ENCODE results near the gene EIF2AK2. TPM values are rescaled to one million over a fixed set of nuclear protein-coding genes. Genes with fewer than 3 reads are reported as not detected.

EIF2AK2 gene
- total RNA-seq, 1 experiment from 2014 or later, result 41.7 TPM

DNA sequence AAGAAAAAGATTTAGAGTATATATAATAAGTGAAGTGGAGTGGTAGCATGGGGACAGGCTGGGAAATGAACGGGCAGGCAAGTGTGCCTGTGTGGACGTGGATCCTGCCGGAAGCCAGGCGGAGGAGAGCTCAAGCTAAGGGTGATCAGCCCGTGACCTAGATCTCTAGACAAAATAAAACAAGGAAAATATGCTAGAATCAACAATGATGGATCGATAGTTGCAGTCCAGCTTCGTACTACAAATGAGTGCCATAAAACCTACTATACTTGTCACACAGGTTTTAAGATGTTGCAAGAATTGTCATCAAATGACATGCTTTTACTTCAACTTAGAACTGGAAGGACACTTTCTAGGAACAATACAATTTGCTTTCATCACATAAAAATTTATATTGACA is 8.5 kb downstream of the EIF2AK2 start:
- H3K4me3 Mint-ChIP-seq (ENCODE audit: unreplicated experiment), result no peak overlapping the region
- Histone ChIP-seq H3K4me1 (peaks cover 9% of the 10 kb centered on the region; the same call in 1 of the 2 replicates), H3K36me3 (ENCODE audit: control insufficient read depth, insufficient read depth, low read length) (peaks cover 2% of the 10 kb centered on the region), H3K27me3 (replicated peaks; ENCODE audit: control insufficient read depth, insufficient read depth, low read length) (no peaks in the 10 kb centered on the region), H3K4me3 (ENCODE audit: low read depth, low read length) (no peak overlapping the region), H3K9me3 (no peaks in the 10 kb centered on the region)
- intact Hi-C loops (cut with micrococcal nuclease; ENCODE audit: unreplicated experiment), result no loop called here
- CTCF ChIA-PET, result no interaction called here
- H3K9me3 Mint-ChIP-seq (ENCODE audit: unreplicated experiment), result no peaks in the 10 kb centered on the region
- TF ChIP-seq, protein P1, sequence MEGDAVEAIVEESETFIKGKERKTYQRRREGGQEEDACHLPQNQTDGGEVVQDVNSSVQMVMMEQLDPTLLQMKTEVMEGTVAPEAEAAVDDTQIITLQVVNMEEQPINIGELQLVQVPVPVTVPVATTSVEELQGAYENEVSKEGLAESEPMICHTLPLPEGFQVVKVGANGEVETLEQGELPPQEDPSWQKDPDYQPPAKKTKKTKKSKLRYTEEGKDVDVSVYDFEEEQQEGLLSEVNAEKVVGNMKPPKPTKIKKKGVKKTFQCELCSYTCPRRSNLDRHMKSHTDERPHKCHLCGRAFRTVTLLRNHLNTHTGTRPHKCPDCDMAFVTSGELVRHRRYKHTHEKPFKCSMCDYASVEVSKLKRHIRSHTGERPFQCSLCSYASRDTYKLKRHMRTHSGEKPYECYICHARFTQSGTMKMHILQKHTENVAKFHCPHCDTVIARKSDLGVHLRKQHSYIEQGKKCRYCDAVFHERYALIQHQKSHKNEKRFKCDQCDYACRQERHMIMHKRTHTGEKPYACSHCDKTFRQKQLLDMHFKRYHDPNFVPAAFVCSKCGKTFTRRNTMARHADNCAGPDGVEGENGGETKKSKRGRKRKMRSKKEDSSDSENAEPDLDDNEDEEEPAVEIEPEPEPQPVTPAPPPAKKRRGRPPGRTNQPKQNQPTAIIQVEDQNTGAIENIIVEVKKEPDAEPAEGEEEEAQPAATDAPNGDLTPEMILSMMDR (IDR thresholded peaks at IDR 0.05; ENCODE audit: insufficient read depth in 1 of 2, low read depth in 1 of 2, low read length in 1 of 2, severe bottlenecking in 1 of 2, unreplicated experiment in 1 of 2), result no peak
- H3K27me3 Mint-ChIP-seq (ENCODE audit: insufficient read depth, unreplicated experiment), result no peaks in the 10 kb centered on the region
- H3K4me1 Mint-ChIP-seq (ENCODE audit: low read depth, unreplicated experiment), result peaks cover 24% of the 10 kb centered on the region
- peaks cover 46% of the 10 kb centered on the region for H3K36me3 Mint-ChIP-seq (ENCODE audit: insufficient read depth, unreplicated experiment)
- no TSS peak for BruUV-seq (replicated peaks)
- peak in 1 of 2 experiments; percentile 47 for DNase-seq
- POLR2A ChIA-PET, result interaction anchor here (1.0 kb wide), 1 partner anchor 8 kb away, joined by 3 read pairs; the partner anchor contains the start of gene EIF2AK2
- H3K27ac Mint-ChIP-seq (ENCODE audit: unreplicated experiment), result no peak overlapping the region

GRCh38 chr2:37146062-37146461 is 10.7 kb downstream of the EIF2AK2 start:
- peaks cover 13% of the 10 kb centered on the region for H3K4me1 Mint-ChIP-seq (ENCODE audit: low read depth, unreplicated experiment)
- no peak for DNase-seq
- no peak overlapping the region for H3K4me3 Mint-ChIP-seq (ENCODE audit: unreplicated experiment)
- H3K4me1 ChIP-seq, result peaks cover 9% of the 10 kb centered on the region; the same call in 1 of the 2 replicates
- peaks cover 51% of the 10 kb centered on the region for H3K36me3 Mint-ChIP-seq (ENCODE audit: insufficient read depth, unreplicated experiment)
- intact Hi-C loops (cut with micrococcal nuclease; ENCODE audit: unreplicated experiment), result no loop called here
- peaks cover 2% of the 10 kb centered on the region; the same call in 1 of the 2 replicates for H3K36me3 ChIP-seq (ENCODE audit: control insufficient read depth, insufficient read depth, low read length)
- no TSS peak for BruUV-seq (replicated peaks)
- H3K27me3 Mint-ChIP-seq (ENCODE audit: insufficient read depth, unreplicated experiment), result no peaks in the 10 kb centered on the region
- no peak overlapping the region for H3K4me3 ChIP-seq (ENCODE audit: low read depth, low read length)
- no peaks in the 10 kb centered on the region for H3K27me3 ChIP-seq (replicated peaks; ENCODE audit: control insufficient read depth, insufficient read depth, low read length)
- ChIA-PET POLR2A (no interaction called here), CTCF (no interaction called here)
- TF ChIP-seq, protein P1 (IDR thresholded peaks at IDR 0.05; ENCODE audit: insufficient read depth in 1 of 2, low read depth in 1 of 2, low read length in 1 of 2, severe bottlenecking in 1 of 2, unreplicated experiment in 1 of 2), result no peak
- H3K27ac Mint-ChIP-seq (ENCODE audit: unreplicated experiment), result no peak overlapping the region
- H3K9me3 ChIP-seq, result no peaks in the 10 kb centered on the region
- H3K9me3 Mint-ChIP-seq (ENCODE audit: unreplicated experiment), result no peaks in the 10 kb centered on the region

DNA sequence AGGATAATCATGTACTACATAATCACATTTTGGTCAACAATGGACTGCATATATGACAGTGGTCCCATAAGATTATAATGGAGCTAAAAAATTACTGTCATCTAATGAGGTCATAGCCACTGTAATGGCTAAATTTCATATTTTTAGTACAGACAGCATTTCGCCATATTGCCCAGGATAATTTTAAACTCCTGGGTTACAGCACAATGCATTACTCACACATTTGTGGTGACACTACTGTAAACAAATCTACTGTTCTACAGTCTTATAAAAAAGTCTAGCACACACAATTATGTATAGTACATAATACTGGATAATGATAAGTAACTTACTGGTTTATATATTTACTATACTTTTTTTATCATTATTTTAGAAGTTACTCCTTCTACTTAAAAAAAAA is 12.8 kb downstream of the EIF2AK2 start:
- Mint-ChIP-seq H3K4me3 (ENCODE audit: unreplicated experiment) (no peak overlapping the region), H3K36me3 (ENCODE audit: insufficient read depth, unreplicated experiment) (peaks cover 50% of the 10 kb centered on the region), H3K27ac (ENCODE audit: unreplicated experiment) (no peak overlapping the region), H3K4me1 (ENCODE audit: low read depth, unreplicated experiment) (peaks cover 11% of the 10 kb centered on the region), H3K9me3 (ENCODE audit: unreplicated experiment) (no peaks in the 10 kb centered on the region), H3K27me3 (ENCODE audit: insufficient read depth, unreplicated experiment) (no peaks in the 10 kb centered on the region)
- ChIA-PET CTCF (no interaction called here), POLR2A (no interaction called here)
- peaks cover 8% of the 10 kb centered on the region; the same call in 1 of the 2 replicates for H3K4me1 ChIP-seq
- H3K36me3 ChIP-seq (ENCODE audit: control insufficient read depth, insufficient read depth, low read length), result peaks cover 2% of the 10 kb centered on the region; the same call in 1 of the 2 replicates
- no peak overlapping the region for H3K4me3 ChIP-seq (ENCODE audit: low read depth, low read length)
- no TSS peak for BruUV-seq (replicated peaks)
- H3K27me3 ChIP-seq (replicated peaks; ENCODE audit: control insufficient read depth, insufficient read depth, low read length), result no peaks in the 10 kb centered on the region
- intact Hi-C loops (cut with micrococcal nuclease; ENCODE audit: unreplicated experiment), result no loop called here
- H3K9me3 ChIP-seq, result no peaks in the 10 kb centered on the region
- DNase-seq, result no peak
- TF ChIP-seq, protein P1 (IDR thresholded peaks at IDR 0.05; ENCODE audit: insufficient read depth in 1 of 2, low read depth in 1 of 2, low read length in 1 of 2, severe bottlenecking in 1 of 2, unreplicated experiment in 1 of 2), result no peak
